GM19438 (cell line): ENCODE data around the gene FBN3.

Experiments
- ATAC-seq: cut with Tn5 transposase; IDR thresholded peaks from one replicate; pipeline ENCODE4 v1.9.1; 2021; ENCODE audit warnings: low read depth; ENCODE audit not compliant: unreplicated experiment

Gene FBN3

DNA sequence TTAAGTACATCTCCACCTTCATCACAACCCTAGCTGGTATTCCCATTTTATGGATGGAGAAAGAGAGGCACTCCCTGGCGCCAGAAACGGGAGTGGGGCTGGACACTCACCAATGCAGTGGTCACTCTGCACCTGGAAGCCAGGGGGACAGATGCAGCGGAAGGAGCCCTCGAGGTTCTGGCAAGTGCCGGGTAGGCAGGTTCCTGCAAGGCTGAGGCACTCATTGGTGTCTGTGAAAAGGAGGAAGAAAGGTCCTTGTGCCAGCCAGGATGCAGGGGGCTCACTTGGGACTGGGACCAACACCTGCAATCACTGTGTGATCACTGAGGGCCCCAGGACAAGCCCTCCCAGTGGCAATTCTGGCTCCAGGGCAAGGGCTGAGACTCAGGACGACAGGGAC, 55.1 kb downstream of the FBN3 start:
- no peak for ATAC-seq

DNA sequence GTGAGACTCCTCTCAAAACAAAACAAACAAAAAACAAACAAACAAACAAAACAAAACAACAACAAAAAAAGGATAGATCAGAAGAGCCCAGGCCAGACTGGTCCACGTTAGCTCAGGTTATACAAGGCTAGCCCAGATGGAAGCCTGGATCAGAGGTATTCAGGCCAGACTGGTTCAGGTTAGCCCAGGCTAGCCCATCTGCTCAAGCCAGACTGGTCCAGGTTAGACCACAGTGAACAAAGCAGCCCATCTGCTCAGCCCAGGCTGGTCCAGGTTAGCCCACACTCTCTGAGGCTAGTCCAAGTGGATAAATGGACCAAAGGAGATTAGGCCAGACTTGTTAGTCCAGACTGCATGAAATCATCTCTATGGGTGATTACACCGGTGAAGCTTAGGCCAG, 55.7 kb downstream of the FBN3 start:
- no peak for ATAC-seq

GRCh38 chr19:8090950-8091349, 58.4 kb downstream of the FBN3 start:
- ATAC-seq: no peak

GRCh38 chr19:8089664-8090601, 59.5 kb downstream of the FBN3 start:
- no peak for ATAC-seq

DNA sequence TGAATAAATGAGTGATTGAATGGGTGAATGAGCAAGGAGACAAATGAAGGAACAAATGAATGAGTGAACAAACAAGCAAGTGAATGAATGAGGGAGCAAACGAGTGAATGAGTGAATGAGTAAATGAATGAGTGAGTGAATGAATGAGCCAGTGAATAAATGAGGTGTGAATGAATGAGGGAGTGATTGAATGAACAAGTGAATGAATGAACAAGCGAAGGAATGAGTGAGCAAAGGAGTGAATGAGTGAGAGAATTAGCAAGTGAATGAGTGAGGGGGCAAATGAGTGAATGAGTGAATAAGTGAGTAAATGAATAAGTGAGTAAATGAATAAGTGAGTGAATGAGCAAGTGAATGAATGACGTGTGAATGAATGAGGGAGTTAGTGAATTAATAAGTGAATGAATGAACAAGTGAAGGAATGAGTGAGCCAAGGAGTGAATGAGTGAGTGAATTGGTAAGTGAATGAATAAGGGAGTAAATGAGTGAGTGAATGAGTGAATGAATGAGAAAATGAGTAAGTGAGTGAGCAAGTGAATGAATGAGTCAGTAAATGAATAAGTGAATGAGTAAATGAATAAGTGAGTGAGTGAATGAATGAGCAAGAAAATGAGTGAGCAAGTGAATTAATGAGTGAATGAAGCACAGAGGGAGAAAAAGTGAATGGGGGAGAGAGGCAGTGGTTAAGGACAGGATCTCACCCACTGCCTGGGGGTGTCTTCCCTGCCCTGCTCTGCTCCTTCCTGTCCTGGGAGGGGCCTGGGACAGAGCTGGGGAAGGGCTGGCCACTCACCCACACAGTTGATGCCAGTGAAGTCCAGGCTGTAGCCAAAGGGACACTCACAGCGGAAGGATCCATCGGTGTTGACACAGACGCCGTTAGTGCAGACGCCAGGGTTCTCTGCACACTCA, 60.4 kb downstream of the FBN3 start:
- no peak for ATAC-seq

- ATAC-seq: no peak
Observed at GRCh38 chr19:8087876-8088275, 61.5 kb downstream of the FBN3 start.

DNA sequence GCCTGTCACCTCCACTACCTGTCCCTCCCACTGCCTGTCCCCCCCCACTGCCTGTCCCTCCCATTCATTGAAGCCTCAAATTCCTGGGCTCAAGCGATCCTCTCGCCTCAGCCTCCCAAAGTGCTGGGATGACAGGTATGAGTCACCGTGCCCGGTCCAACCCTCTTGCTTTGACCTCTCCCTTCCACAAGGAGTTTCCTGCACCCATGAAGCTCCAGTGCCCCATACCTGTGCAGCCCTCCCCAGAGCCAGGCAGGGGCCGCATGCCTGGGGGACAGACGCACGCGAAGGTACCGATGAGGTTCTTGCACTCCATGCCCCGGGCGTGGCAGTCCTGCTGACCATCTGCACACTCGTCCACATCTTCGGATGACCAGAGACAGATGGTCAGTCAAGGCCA, 62.5 kb downstream of the FBN3 start:
- ATAC-seq: no peak

DNA sequence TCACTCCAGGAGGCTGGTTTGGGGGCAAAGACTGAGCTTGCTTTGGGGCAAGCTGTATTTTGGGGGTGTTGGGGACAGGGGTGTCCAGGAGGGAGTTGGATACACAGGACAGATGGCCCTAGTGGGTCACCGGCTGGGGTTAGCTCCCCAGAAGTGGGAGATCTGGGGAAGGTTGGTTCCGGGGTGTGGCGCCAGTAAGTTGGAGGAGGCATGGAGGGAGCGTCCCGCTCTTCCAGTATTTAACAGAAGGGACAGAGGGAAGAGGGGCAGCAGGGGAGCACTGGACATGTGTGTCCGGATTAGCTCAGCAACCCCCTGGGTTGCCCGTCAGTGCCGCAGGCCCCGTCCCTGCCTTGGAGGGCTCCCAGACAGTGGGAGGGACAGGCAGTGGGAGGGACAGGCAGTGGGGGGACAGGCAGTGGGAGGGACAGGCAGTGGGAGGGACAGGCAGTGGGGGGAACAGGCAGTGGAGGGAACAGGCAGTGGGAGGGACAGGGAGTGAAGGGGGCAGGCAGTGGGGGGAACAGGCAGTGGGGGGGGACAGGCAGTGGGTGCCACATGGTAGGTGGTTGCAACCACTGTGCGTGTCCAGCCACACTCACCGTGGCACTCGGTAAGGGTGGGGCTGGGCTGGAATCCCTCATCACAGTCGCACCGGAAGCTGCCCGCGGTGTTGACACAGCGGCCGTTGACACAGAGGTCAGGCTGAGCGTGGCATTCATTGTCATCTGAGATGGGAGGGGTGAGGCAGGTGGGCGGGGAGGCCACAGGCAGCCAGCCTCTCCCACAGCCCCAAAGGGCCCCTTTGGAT, 63.6 kb downstream of the FBN3 start:
- no peak for ATAC-seq

DNA sequence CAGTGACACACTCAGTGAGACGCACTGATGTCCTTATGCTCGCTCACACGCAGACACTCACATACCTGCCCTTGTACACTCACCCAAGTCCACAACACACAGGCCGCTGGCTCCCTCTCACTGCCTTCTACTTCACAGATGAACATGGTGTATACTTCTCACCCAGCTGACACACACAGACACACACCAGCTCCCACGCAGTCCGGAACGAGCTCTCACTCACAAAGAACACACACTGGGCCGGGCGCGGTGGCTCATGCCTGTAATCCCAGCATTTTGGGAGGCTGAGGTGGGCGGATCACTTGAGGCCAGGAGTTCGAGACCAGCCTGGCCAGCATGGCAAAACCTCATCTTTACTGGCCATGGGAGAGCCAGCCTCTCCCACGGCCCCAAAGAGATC, 65.2 kb downstream of the FBN3 start:
- no peak for ATAC-seq

- no peak for ATAC-seq
Observed at GRCh38 chr19:8083141-8083540, 66.3 kb downstream of the FBN3 start.

DNA sequence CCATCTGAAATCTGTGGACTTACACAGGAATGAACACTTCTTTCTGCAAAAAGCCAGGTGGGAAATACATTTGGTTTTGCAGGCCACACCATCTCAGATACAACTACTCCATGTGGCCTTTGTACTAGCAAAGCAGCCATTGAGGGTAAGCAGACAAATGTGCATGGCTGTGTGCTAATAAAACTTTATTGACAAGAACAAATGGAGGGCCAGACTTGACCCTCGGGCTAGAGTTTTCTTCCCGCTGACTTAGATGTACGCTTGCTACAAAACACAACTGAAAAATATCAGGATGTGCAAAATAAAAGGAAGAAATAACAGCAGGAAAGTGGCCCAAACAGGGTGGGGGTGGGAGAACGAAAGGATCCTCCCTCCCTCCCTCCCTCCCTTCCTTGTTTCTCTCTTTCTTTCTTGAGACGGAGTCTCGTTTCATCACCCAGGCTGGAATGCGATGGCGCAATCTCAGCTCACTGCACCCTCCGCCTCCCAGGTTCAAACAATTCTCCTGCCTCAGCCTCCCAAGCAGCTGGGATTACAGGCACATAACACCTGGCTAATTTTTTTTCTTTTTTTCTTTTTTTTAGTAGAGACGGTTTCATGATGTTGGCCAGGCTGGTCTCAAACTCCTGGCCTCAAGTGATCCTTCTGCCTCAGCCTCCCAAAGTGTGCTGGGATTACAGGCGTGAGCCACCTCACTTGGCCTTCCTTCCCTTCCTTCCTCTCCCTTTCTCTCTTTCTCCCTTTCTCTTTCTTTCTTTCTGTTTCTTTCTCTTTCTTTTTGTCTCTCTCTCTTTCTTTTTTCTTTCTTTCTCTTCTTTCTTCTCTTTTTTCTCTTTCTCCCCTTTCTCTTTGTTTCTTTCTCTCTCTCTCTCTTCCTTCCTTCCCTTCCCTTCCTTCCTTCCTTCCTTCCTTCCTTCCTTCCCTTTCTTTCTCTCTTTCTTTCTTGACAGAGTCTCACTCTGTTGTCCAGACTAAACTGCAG, 67.5 kb downstream of the FBN3 start:
- ATAC-seq: no peak

DNA sequence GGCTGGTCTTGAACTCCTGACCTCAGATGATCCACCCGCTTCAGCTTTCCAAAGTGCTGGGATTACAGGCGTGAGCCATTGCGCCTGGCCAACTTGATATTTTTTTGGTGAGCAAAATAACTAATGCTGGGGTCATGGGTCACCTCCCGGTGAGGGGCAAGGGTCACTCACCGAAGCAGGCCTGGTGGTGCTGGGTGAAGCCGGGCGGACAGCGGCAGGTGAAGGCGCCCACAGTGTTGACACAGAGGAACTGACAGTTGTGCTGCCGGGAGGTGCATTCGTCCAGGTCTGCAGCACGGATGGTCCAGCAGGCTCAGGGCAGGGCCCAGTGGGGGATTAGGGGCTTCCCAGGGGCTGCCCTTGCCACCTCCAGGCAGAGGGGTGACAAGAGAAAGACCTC, 68.6 kb downstream of the FBN3 start:
- ATAC-seq: no peak

- ATAC-seq: no peak
Observed at GRCh38 chr19:8079988-8080387, 69.4 kb downstream of the FBN3 start.

DNA sequence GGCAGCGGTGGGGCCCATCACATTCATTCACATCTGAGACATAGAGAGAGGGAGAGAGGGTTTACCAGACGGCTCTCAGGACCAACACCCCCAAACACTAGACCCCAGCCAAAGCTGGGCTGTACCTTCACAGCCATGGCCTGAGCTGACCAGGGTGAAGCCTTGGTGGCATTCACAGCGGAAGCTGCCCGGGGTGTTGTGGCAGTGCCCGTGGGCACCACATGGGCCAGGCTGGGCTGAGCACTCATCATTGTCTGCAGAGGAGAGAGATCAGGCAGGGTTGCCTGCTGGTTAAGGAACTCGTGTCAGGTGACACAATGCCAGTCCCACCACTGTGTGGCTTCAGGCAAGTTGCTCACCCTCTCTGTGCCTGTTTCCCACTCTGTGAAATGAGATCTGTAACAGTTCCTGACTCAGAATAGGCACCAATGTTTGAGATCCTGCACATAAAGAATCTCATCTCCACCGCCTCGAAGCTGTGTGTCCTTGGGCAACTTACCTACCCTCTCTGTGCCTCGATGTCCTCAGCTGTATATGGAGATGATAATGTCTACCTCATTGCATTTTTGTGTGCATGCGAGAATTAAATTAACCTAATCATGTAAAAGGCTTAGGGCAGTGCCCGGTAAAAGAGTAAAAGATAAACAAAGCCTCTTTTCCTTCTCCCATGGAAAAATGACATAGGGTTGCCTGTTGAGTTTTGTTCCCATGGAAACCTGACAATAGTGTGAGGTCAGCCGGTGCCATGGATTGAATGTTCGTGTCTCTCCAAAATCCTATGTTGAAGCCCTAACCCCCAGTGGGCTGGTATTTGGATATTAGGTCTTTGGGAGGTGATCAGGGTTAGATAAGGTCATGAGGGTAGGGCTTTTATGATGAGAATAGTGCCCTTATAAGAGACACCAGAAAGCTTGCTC, 74.0 kb downstream of the FBN3 start:
- no peak for ATAC-seq

DNA sequence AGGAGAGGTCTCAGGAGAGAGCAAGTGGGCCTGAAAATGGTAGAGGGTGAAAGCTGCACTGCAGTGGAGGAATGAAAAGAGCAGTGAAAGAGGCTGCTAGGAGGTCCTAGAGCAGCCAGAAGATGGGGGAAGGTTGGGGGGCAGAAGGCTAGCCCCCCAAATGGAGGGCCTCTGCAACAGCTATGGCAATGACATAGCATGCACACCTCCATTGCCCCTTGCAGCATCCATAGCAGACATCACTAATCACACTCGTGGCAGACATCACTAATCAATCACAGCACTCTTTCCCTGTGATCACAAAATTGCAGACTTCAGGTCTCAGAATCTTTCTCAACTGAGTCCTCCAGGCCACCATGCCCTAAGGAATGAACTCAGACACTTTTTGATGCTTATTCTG, 74.9 kb downstream of the FBN3 start:
- ATAC-seq: no peak

GRCh38 chr19:8071912-8072311, 77.5 kb downstream of the FBN3 start:
- no peak for ATAC-seq

GRCh38 chr19:8069096-8069973, 80.1 kb downstream of the FBN3 start:
- ATAC-seq: no peak

GRCh38 chr19:8065875-8066261, 83.5 kb downstream of the FBN3 start:
- no peak for ATAC-seq
